ENCODE measurements around the gene GPR50. TPM values are rescaled to one million over a fixed set of nuclear protein-coding genes. Genes with fewer than 3 reads are reported as not detected.

The GPR50 gene
- total RNA-seq, 4 donors from 2014 or later, result not detected

DNA sequence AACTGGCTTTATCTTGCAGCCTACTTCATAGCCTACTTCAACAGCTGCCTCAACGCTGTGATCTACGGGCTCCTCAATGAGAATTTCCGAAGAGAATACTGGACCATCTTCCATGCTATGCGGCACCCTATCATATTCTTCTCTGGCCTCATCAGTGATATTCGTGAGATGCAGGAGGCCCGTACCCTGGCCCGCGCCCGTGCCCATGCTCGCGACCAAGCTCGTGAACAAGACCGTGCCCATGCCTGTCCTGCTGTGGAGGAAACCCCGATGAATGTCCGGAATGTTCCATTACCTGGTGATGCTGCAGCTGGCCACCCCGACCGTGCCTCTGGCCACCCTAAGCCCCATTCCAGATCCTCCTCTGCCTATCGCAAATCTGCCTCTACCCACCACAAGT, 4.0 kb downstream of the GPR50 start:
- DNase-seq (ENCODE audit: low spot score) (no peak), ATAC-seq (ENCODE audit: low FRiP score) (no peak)
- TF ChIP-seq, protein P1, sequence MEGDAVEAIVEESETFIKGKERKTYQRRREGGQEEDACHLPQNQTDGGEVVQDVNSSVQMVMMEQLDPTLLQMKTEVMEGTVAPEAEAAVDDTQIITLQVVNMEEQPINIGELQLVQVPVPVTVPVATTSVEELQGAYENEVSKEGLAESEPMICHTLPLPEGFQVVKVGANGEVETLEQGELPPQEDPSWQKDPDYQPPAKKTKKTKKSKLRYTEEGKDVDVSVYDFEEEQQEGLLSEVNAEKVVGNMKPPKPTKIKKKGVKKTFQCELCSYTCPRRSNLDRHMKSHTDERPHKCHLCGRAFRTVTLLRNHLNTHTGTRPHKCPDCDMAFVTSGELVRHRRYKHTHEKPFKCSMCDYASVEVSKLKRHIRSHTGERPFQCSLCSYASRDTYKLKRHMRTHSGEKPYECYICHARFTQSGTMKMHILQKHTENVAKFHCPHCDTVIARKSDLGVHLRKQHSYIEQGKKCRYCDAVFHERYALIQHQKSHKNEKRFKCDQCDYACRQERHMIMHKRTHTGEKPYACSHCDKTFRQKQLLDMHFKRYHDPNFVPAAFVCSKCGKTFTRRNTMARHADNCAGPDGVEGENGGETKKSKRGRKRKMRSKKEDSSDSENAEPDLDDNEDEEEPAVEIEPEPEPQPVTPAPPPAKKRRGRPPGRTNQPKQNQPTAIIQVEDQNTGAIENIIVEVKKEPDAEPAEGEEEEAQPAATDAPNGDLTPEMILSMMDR (IDR thresholded peaks at IDR 0.05), result no peak

DNA sequence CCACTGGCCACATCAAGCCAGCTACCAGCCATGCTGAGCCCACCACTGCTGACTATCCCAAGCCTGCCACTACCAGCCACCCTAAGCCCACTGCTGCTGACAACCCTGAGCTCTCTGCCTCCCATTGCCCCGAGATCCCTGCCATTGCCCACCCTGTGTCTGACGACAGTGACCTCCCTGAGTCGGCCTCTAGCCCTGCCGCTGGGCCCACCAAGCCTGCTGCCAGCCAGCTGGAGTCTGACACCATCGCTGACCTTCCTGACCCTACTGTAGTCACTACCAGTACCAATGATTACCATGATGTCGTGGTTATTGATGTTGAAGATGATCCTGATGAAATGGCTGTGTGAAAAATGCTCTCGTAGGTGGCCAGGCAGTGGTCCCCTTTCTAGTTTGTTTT, 4.7 kb downstream of the GPR50 start:
- DNase-seq (ENCODE audit: low spot score) (no peak), ATAC-seq (ENCODE audit: low FRiP score) (no peak)
- TF ChIP-seq, protein P1 (IDR thresholded peaks at IDR 0.05), result no peak

DNA sequence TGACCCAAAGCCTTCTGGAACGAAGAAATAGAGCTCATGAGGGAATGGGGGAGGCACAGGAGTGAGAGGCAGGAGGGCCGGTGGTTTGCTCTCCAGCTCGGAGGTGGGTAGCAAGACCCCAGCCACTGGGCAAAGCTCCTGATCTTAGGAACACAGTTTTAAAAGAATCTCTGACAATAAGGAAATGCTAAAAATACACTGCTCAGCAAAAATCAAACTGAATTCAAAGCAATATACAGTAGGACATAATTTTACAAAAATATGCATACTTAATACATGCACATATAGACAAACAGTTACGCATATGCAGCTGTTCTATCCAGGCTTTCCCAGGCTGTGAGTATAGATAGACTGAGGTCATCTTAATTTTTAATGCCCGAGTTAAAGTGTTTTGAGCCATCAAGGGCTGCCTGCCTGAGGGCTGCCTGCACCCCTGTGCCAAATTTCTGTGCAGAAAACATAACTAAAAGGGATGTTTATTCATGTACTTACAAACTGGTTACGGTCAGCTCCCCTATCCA, 6.9 kb downstream of the GPR50 start:
- ATAC-seq (ENCODE audit: low FRiP score), result no peak
- TF ChIP-seq, protein P1 (IDR thresholded peaks at IDR 0.05), result no peak
- no peak for DNase-seq (ENCODE audit: low spot score)

DNA sequence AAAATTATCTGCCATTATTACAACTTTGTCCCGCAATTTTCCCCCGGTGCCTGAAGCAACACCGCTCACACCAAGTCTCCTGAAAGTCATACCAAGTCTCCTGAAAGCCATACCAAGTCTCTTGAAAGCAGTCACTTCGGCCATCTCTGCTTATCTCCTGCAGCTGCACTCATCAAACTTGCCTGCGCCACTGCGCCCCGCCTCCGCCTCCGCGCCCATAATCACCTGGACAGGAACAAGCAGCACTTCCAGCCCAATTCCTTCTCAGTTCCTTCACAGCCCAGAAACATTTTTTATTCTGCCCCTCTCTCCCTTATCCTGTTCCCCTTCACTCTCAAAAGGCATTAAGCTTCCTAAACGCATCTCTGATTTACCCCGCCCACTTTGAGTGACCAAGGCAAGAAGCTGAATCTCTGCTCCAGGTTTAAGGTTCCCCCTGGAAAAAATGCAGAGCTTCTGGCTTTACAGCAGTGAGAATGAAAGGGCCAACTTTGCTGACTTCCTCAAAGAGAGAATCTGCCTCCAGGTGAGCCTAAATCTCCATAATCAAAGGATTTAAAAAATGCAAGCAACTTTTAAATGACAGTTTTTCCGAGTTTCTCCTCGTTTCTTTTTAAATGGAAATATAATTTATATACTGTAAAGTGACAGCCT, 7.7 kb downstream of the GPR50 start:
- TF ChIP-seq, protein P1 (IDR thresholded peaks at IDR 0.05), result no peak
- DNase-seq (ENCODE audit: low spot score), result no peak
- ATAC-seq (ENCODE audit: low FRiP score), result no peak

DNA sequence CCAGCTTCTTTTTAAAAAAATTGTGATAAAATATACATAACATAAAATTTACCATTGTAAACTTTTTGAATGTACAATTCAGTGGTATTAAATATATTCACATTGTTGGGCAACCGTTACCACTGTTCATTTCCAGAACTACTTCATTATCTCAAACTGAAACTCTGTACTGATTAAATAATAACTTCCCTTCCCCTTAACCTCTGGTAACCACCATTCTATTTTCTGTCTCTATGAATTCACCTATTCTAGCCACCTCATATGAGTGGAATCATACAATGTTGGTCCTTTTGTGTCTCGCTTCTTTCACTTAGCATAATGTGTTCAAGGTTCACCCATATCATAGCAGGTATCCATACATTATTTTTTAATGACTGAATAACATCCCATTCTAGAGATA, 8.3 kb downstream of the GPR50 start:
- no peak for ATAC-seq (ENCODE audit: low FRiP score)
- TF ChIP-seq, protein P1 (IDR thresholded peaks at IDR 0.05), result no peak
- DNase-seq (ENCODE audit: low spot score), result no peak

DNA sequence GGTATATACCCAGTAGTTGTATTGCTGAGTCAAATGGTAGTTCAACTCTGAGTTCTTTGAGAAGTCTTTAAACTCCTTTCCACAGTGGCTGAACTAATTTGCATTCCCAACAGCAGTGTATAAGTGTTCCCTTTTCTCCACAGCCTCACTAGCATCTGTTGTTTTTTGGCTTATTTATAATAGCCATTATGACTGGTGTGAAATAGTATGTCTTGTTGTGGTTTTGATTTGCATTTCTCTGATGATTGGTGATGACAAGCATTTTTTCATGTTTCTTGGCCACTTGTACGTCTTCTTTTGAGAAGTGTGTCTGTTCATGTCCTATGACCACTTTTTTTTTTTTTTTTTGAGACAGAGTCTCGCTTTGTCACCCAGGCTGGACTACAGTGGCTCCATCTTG, 30.5 kb downstream of the GPR50 start:
- TF ChIP-seq, protein P1 (IDR thresholded peaks at IDR 0.05), result no peak
- no peak for DNase-seq (ENCODE audit: low spot score)
- no peak for ATAC-seq (ENCODE audit: low FRiP score)

DNA sequence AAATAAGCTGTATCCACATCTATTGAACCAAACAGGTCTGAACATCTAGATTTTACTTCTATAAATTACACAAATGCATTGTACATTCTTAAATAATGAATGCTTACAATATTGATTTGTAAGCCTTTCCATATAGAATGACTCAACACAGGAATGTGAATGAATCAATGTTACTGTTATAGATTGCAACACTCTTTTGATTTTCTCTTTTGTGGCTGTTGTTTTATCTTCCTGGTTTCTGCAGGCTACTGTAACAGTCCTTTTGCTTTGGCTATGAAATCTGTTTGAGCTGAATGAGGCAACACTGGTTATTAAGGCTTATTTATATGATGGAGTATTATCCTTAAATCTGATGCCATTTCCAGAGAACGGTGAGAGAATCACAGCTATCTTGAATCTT, 49.5 kb downstream of the GPR50 start:
- ATAC-seq (ENCODE audit: low FRiP score) (no peak), DNase-seq (ENCODE audit: low spot score) (no peak)
- TF ChIP-seq, protein P1 (IDR thresholded peaks at IDR 0.05), result no peak

Data from omental fat pad (tissue), 4 donors.